ENCODE data around the gene TMEM184B.

- TF ChIP-seq CTCF (IDR thresholded peaks at IDR 0.05) (no peak), POLR2AphosphoS5 (IDR thresholded peaks at IDR 0.05) (no peak), POLR2A (IDR thresholded peaks at IDR 0.05) (no peak)
Observed at GRCh38 chr22:38208551-38208968, 64.2 kb downstream of the TMEM184B start.

All from gastroesophageal sphincter (tissue), 3 donors.